ENCODE data around the gene RRAS2.

RRAS2 gene

GRCh38 chr11:14240951-14241350 is 118.0 kb downstream of the RRAS2 start:
- TF ChIP-seq ZNF274 (IDR thresholded peaks at IDR 0.05; ENCODE audit: low read depth, low read length): no peak
- no peak for TF ChIP-seq SUZ12 (IDR thresholded peaks at IDR 0.05; ENCODE audit: extremely low read depth, insufficient read depth, insufficient read length)
- TF ChIP-seq YY1 (IDR thresholded peaks at IDR 0.05; ENCODE audit: insufficient read depth, insufficient read length): no peak
- no peak for DNase-seq (ENCODE audit: low read depth, low spot score)
- Histone ChIP-seq H3K9ac (ENCODE audit: insufficient read length, low read depth) (no peak overlapping the region), H3K36me3 (ENCODE audit: insufficient read depth, insufficient read length, low read length) (no peaks in the 10 kb centered on the region), H3K9me3 (ENCODE audit: insufficient read depth, low read length) (no peaks in the 10 kb centered on the region), H3K4me3 (ENCODE audit: insufficient read length, low read depth) (no peak overlapping the region), H3K27me3 (ENCODE audit: insufficient read depth, insufficient read length) (no peaks in the 10 kb centered on the region), H3K4me1 (ENCODE audit: insufficient read depth, insufficient read length) (peaks cover 2% of the 10 kb centered on the region)

DNA sequence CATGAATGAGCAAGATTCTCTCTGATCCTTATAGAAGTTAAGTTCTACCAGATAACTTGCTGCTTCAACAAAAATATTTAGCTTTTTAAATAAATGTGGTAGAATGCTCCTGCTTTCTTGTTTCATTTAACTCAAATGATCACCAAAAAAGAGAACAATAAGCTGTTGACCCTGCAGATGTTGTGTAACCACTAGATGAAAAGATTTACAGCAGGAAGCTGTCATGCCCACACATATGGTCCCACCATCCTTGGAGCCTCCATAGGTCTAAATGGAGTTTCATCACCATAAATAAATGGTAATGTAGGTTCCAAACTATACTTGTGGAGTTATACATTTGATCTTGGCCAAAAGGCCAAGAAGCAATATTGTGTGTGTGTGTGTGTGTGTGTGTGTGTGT is 118.8 kb downstream of the RRAS2 start:
- Histone ChIP-seq H3K36me3 (ENCODE audit: insufficient read depth, insufficient read length, low read length) (no peaks in the 10 kb centered on the region), H3K9me3 (ENCODE audit: insufficient read depth, low read length) (no peaks in the 10 kb centered on the region), H3K27me3 (ENCODE audit: insufficient read depth, insufficient read length) (no peaks in the 10 kb centered on the region), H3K4me1 (ENCODE audit: insufficient read depth, insufficient read length) (no peaks in the 10 kb centered on the region), H3K9ac (ENCODE audit: insufficient read length, low read depth) (no peak overlapping the region), H3K4me3 (ENCODE audit: insufficient read length, low read depth) (no peak overlapping the region)
- TF ChIP-seq YY1 (IDR thresholded peaks at IDR 0.05; ENCODE audit: insufficient read depth, insufficient read length) (no peak), ZNF274 (IDR thresholded peaks at IDR 0.05; ENCODE audit: low read depth, low read length) (no peak), SUZ12 (IDR thresholded peaks at IDR 0.05; ENCODE audit: extremely low read depth, insufficient read depth, insufficient read length) (no peak)
- DNase-seq (ENCODE audit: low read depth, low spot score): no peak

DNA sequence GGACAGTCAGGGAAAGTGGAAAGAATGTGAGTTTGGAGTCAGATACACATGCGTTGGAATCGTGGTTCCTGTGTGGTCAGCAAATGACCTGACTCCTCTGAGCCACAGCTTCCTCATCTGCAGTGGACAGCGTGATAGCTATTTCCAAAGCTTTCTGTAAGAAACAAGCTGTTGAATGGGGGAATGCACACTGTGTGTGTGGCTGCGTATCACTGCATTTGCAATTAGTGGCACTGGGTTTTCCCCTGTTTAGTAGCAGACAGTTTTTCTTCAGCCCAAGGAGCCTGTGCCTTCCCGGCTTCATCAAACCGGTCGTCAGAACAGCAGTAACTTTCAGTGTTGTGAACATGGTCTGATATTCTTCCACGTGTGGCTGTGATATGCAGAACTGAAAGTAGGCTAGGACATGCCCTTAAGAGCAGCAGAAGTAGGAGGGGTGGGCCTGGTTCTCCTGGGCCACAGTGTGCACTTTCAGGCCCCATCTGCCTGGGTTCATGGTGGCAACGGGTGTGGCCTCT is 121.5 kb downstream of the RRAS2 start:
- TF ChIP-seq SUZ12 (IDR thresholded peaks at IDR 0.05; ENCODE audit: extremely low read depth, insufficient read depth, insufficient read length) (no peak), ZNF274 (IDR thresholded peaks at IDR 0.05; ENCODE audit: low read depth, low read length) (no peak), YY1 (IDR thresholded peaks at IDR 0.05; ENCODE audit: insufficient read depth, insufficient read length) (no peak)
- Histone ChIP-seq H3K4me3 (ENCODE audit: insufficient read length, low read depth) (no peak overlapping the region), H3K9ac (ENCODE audit: insufficient read length, low read depth) (no peak overlapping the region), H3K4me1 (ENCODE audit: insufficient read depth, insufficient read length) (no peaks in the 10 kb centered on the region), H3K36me3 (ENCODE audit: insufficient read depth, insufficient read length, low read length) (no peaks in the 10 kb centered on the region), H3K9me3 (ENCODE audit: insufficient read depth, low read length) (no peaks in the 10 kb centered on the region), H3K27me3 (ENCODE audit: insufficient read depth, insufficient read length) (no peaks in the 10 kb centered on the region)
- no peak for DNase-seq (ENCODE audit: low read depth, low spot score)

GRCh38 chr11:14235701-14236100 is 123.3 kb downstream of the RRAS2 start:
- no peak for TF ChIP-seq ZNF274 (IDR thresholded peaks at IDR 0.05; ENCODE audit: low read depth, low read length)
- no peak for TF ChIP-seq SUZ12 (IDR thresholded peaks at IDR 0.05; ENCODE audit: extremely low read depth, insufficient read depth, insufficient read length)
- TF ChIP-seq YY1 (IDR thresholded peaks at IDR 0.05; ENCODE audit: insufficient read depth, insufficient read length): no peak
- no peaks in the 10 kb centered on the region for H3K4me1 ChIP-seq (ENCODE audit: insufficient read depth, insufficient read length)
- H3K9ac ChIP-seq (ENCODE audit: insufficient read length, low read depth): no peak overlapping the region
- H3K36me3 ChIP-seq (ENCODE audit: insufficient read depth, insufficient read length, low read length): no peaks in the 10 kb centered on the region
- no peaks in the 10 kb centered on the region for H3K9me3 ChIP-seq (ENCODE audit: insufficient read depth, low read length)
- DNase-seq (ENCODE audit: low read depth, low spot score): no peak
- no peaks in the 10 kb centered on the region for H3K27me3 ChIP-seq (ENCODE audit: insufficient read depth, insufficient read length)
- H3K4me3 ChIP-seq (ENCODE audit: insufficient read length, low read depth): no peak overlapping the region

DNA sequence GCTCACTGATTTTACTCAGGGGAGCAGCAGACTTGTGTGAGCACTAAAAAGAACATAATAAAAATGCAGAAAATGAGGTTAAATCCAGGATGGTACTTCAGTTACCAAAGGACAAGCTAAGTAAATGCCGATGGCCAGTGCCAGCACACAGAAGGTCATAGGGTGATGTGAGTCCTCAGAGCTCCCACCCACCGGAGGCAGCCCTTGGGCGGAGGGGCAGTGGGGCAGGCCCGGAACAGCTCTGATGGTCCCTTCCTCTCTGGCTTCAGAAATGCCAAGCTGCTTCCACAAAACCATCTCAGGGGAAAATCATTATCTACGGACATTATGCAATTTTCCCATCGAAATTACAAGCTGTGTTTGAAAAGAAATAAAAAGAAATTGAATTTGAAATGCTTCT is 124.5 kb downstream of the RRAS2 start:
- TF ChIP-seq ZNF274 (IDR thresholded peaks at IDR 0.05; ENCODE audit: low read depth, low read length) (no peak), SUZ12 (IDR thresholded peaks at IDR 0.05; ENCODE audit: extremely low read depth, insufficient read depth, insufficient read length) (no peak), YY1 (IDR thresholded peaks at IDR 0.05; ENCODE audit: insufficient read depth, insufficient read length) (no peak)
- DNase-seq (ENCODE audit: low read depth, low spot score): no peak
- H3K9ac ChIP-seq (ENCODE audit: insufficient read length, low read depth): no peak overlapping the region
- H3K9me3 ChIP-seq (ENCODE audit: insufficient read depth, low read length): no peaks in the 10 kb centered on the region
- peaks cover 2% of the 10 kb centered on the region for H3K4me1 ChIP-seq (ENCODE audit: insufficient read depth, insufficient read length)
- no peaks in the 10 kb centered on the region for H3K36me3 ChIP-seq (ENCODE audit: insufficient read depth, insufficient read length, low read length)
- no peaks in the 10 kb centered on the region for H3K27me3 ChIP-seq (ENCODE audit: insufficient read depth, insufficient read length)
- no peak overlapping the region for H3K4me3 ChIP-seq (ENCODE audit: insufficient read length, low read depth)

DNA sequence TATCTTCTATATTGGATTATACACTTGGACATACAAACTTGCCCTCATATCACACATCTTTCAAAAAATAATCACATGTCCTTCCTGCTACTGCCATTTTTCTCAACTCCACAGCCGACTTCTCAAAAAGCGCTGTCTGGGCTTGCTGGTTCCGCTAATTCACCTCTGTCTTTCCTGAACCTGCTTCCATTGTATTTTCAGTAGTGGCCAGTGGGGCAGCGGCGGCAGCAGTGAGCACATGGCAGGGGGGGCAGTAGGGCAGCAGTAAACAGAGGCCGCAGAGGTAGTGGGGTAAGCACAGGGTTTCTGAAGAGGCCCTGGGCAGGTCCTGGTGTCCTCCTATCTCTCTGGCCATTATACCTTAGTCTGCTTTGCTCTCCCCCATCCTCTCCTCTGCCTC is 126.3 kb downstream of the RRAS2 start:
- no peaks in the 10 kb centered on the region for H3K27me3 ChIP-seq (ENCODE audit: insufficient read depth, insufficient read length)
- DNase-seq (ENCODE audit: low read depth, low spot score): no peak
- no peaks in the 10 kb centered on the region for H3K36me3 ChIP-seq (ENCODE audit: insufficient read depth, insufficient read length, low read length)
- H3K9ac ChIP-seq (ENCODE audit: insufficient read length, low read depth): no peak overlapping the region
- TF ChIP-seq SUZ12 (IDR thresholded peaks at IDR 0.05; ENCODE audit: extremely low read depth, insufficient read depth, insufficient read length) (no peak), ZNF274 (IDR thresholded peaks at IDR 0.05; ENCODE audit: low read depth, low read length) (no peak), YY1 (IDR thresholded peaks at IDR 0.05; ENCODE audit: insufficient read depth, insufficient read length) (no peak)
- peaks cover 6% of the 10 kb centered on the region for H3K4me1 ChIP-seq (ENCODE audit: insufficient read depth, insufficient read length)
- no peak overlapping the region for H3K4me3 ChIP-seq (ENCODE audit: insufficient read length, low read depth)
- no peaks in the 10 kb centered on the region for H3K9me3 ChIP-seq (ENCODE audit: insufficient read depth, low read length)

GRCh38 chr11:14230407-14230806 is 128.6 kb downstream of the RRAS2 start:
- Histone ChIP-seq H3K27me3 (ENCODE audit: insufficient read depth, insufficient read length) (no peaks in the 10 kb centered on the region), H3K9ac (ENCODE audit: insufficient read length, low read depth) (no peak overlapping the region), H3K4me1 (ENCODE audit: insufficient read depth, insufficient read length) (peaks cover 6% of the 10 kb centered on the region), H3K4me3 (ENCODE audit: insufficient read length, low read depth) (no peak overlapping the region), H3K36me3 (ENCODE audit: insufficient read depth, insufficient read length, low read length) (no peaks in the 10 kb centered on the region), H3K9me3 (ENCODE audit: insufficient read depth, low read length) (peaks cover 12% of the 10 kb centered on the region; the same call in 1 of the 2 replicates)
- no peak for DNase-seq (ENCODE audit: low read depth, low spot score)
- TF ChIP-seq SUZ12 (IDR thresholded peaks at IDR 0.05; ENCODE audit: extremely low read depth, insufficient read depth, insufficient read length): no peak
- no peak for TF ChIP-seq ZNF274 (IDR thresholded peaks at IDR 0.05; ENCODE audit: low read depth, low read length)
- TF ChIP-seq YY1 (IDR thresholded peaks at IDR 0.05; ENCODE audit: insufficient read depth, insufficient read length): no peak

All from NT2/D1 (cell line).